22Rv1 (cell line): ENCODE data around the gene ATF2.
A peak's percentile ranks its signal among the peaks of the same experiment; 100 is the strongest.

Source experiments
- H3K27ac ChIP-seq: fragments of 450-650 bp; 2 replicates; pipeline ENCODE4 v1.5.1; 2017
- ZFX ChIP-seq: fragments of 450-650 bp; IDR thresholded peaks from 2 replicates; pipeline ENCODE4 v1.6.1; 2017; ENCODE audit warnings: antibody characterized with exemption, borderline replicate concordance
- TF ChIP-seq, protein P1 (sequence below): fragments of 450-650 bp; IDR thresholded peaks from 2 replicates; pipeline ENCODE4 v1.5.1; 2017; ENCODE audit warnings: mild to moderate bottlenecking

Gene ATF2

DNA sequence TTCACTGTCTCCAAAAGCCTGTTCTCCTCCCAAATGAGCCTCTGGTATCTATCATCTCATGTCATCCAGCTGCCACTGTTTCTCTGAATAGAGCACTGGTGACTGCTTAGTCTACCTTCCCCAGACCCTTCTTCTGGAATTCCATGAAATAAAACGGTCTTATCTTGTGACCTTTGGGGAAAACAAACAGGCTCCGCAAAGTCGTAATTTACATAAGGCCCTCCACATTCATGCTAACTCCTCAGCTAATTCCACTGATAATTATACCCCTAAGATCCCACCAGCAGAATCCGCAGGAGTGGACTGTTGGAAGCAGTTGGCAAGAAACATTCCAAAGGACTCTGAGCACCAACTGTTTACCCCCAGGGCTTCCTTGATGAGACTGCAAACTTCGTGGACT lies 129.0 kb downstream of the ATF2 start:
- no peak for TF ChIP-seq ZFX
- TF ChIP-seq, protein P1, sequence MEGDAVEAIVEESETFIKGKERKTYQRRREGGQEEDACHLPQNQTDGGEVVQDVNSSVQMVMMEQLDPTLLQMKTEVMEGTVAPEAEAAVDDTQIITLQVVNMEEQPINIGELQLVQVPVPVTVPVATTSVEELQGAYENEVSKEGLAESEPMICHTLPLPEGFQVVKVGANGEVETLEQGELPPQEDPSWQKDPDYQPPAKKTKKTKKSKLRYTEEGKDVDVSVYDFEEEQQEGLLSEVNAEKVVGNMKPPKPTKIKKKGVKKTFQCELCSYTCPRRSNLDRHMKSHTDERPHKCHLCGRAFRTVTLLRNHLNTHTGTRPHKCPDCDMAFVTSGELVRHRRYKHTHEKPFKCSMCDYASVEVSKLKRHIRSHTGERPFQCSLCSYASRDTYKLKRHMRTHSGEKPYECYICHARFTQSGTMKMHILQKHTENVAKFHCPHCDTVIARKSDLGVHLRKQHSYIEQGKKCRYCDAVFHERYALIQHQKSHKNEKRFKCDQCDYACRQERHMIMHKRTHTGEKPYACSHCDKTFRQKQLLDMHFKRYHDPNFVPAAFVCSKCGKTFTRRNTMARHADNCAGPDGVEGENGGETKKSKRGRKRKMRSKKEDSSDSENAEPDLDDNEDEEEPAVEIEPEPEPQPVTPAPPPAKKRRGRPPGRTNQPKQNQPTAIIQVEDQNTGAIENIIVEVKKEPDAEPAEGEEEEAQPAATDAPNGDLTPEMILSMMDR: no peak

DNA sequence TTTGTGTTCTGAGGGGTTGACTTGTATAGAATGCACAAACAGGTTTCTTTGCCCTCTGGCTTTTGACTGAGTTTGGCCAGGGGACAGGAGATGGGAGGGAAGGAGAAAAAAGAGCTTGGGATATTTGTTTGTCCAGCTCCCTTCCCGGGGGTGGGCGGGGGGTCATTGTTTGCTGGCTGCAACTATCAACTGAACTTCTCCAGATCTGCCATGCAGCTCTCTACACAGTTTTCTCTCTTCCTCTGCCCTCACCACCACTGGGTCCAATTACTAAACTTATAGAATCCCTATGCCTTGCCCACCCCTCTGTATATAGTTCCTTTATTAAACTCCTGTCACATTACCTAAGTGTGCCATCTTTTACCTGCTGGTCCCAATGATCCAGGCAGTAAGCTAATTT lies 130.1 kb downstream of the ATF2 start:
- no peak for TF ChIP-seq ZFX
- TF ChIP-seq, protein P1: no peak
- H3K27ac ChIP-seq: no peak overlapping the region

More for the DNA sequence above, 129.0 kb downstream of the ATF2 start:
- H3K27ac ChIP-seq: no peak overlapping the region

DNA sequence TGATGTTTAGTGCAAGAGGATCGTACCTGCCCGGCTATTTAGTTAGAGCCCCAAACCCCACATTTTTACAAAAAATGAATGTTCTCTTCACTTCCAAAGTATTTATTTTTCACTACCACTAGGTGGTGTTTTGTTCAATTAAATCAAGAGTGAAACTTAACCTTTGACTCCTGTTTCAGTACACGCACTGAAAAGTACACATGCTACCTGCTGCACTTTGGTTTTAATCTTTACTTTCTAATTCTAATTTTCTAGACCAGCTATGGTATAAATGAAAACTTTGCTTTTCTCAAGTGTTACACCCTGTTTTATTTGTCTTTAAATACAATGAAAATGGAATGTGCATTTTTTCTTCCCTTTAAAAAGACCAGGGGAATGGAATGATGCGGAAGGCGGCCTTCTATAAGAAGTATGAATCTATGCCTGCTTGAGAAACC lies 131.4 kb downstream of the ATF2 start:
- H3K27ac ChIP-seq: no peak overlapping the region
- TF ChIP-seq, protein P1: peak; percentile 41
- TF ChIP-seq ZFX: no peak

DNA sequence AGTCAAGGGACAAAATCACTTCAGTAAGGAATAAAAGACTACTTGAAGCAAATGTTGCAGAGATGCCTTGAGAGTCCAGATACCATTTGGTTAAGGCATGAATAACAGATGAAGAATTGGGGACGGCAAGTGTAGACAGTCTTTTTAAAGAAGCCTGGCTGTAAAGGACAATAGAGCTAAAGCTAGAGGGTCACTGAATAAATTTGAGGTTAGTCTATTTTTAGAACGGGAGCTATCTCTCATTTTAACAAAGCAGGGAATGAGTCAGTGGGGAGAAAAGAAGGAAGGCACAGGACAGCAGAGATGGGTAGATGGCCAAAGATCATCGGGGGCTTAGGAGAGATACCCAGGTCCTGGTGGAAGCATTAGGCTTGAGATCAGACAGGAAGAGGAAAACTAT lies 132.2 kb downstream of the ATF2 start:
- TF ChIP-seq, protein P1: no peak
- no peak for TF ChIP-seq ZFX
- H3K27ac ChIP-seq: no peak overlapping the region

DNA sequence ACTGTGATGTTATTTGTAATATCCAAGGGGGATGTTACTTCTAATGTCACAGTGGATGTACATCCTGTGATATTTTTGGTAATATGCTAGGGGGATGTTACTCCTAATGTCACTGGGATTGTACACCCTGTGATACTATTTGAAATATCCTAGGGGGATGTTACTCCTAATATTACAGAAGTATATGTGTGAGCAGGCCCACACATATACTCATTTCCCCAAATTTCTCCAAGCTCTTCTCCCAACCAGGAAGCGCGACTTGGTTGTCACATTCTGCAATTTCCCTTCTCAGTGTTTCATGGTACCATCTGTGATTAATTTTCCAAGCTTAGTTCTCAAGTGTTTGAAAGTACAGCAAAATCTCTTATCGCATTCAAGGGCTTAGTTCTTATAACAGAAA lies 133.3 kb downstream of the ATF2 start:
- H3K27ac ChIP-seq: no peak overlapping the region
- TF ChIP-seq, protein P1: no peak
- TF ChIP-seq ZFX: no peak

DNA sequence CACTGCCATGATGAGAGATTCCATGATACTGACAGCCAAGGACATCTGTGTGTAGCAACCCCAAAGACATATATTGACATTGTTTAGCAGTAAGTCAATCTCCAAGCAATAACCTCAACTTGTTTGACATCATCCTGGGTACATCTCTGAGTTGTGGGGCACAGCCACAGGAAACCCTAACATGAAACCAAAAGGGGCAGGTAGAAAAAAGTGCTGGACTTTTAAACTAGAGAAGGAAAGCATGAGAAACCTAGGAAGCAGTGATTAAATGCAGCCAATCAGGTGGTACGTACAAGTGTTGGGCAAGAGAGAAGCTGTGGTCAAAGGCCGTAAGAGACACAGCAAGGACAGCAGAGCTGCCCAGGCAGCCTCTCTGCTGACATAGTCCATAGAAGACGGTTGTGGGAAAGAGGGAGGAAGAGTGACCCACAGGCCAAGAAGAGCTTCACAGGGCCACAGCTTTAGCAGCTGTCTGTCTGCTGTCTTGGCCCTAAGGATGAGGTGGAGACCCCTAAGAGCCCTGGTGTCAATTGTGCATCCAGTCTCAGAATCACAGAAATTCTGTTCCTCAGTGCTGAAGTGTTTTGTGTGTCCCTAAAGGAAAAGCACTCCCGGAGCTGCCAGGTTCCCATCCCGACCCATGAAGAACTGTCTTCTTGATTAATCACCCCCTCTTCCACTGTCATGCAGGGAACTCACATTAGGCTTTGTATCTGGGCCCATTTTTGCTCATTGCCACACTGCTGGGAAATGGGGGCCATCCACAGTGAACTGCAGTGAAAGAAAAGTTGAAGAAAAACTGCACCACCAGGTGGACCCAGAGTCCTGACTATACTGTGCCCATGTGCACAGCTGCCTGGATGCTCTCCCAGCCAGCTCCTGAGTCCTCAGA lies 137.4 kb downstream of the ATF2 start:
- TF ChIP-seq, protein P1: no peak
- no peak for TF ChIP-seq ZFX
- H3K27ac ChIP-seq: no peak overlapping the region

DNA sequence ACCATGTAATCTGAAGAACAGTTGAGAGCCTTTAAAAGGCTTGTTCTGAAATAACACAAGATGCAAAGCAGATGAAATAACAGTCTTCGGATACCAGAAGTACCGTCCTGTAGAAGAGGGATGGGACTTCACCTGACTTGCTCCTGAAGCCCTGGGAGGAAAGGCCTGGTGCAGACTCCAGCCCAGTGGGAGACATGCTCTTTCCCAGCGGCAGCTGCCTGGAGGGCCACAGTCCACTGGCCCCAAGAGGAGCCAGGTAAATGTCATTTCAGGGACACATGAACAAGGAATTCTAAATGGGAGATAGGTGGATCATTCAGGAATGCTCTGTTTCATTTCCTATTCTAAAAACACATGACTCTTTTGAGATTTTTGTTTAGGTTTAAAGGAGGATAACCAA lies 140.2 kb downstream of the ATF2 start:
- TF ChIP-seq, protein P1: no peak
- TF ChIP-seq ZFX: no peak
- no peak overlapping the region for H3K27ac ChIP-seq
